Breast epithelium (tissue), 4 donors: ENCODE measurements around the gene NFASC. TPM values are rescaled to one million over a fixed set of nuclear protein-coding genes. Genes with fewer than 3 reads are reported as not detected.

Experiments
- DNase-seq, 2 donors: peaks; one replicate each; pipeline ENCODE4 v3.0.0-alpha.2; 2019; ENCODE audit warnings: low spot score in 2 of 2
- H3K27ac ChIP-seq, 2 donors: fragments of 200-600 bp; sonication (generic) in 1 of 2; one replicate each; pipeline ENCODE4 v1.5.1; 2016 to 2019; ENCODE audit warnings: mild to moderate bottlenecking in 1 of 2
- H3K27me3 ChIP-seq, 2 donors: fragments of 200-600 bp; sonication (generic) in 1 of 2; one replicate each; pipeline versions ENCODE4 v1.5.1 to v1.6.0; 2017 to 2019; ENCODE audit warnings: control low read depth in 1 of 2, mild to moderate bottlenecking in 1 of 2
- H3K36me3 ChIP-seq: fragments of 200-600 bp; one replicate; pipeline ENCODE4 v1.5.1; 2019
- H3K4me1 ChIP-seq, 2 donors: fragments of 200-600 bp; sonication (generic); one replicate each; pipeline ENCODE4 v1.5.1; 2016 to 2019; ENCODE audit warnings: control low read depth in 1 of 2
- H3K4me3 ChIP-seq, 3 donors: fragments of 200-600 bp; sonication (generic); 1 replicate in 2 of 3; 2 replicates in 1 of 3; pipeline ENCODE4 v1.5.1; 2016 to 2019; ENCODE audit warnings: mild to moderate bottlenecking in 3 of 3, moderate library complexity in 2 of 3
- H3K9me3 ChIP-seq, 2 donors: fragments of 200-600 bp; sonication (generic) in 1 of 2; one replicate each; pipeline ENCODE4 v1.5.1; 2016 to 2019; ENCODE audit warnings: control low read depth in 1 of 2
- CTCF ChIP-seq, 3 donors: fragments of 450-650 bp; IDR thresholded peaks; one replicate each; pipeline ENCODE4 v1.5.1; 2016 to 2017; ENCODE audit warnings: antibody characterized with exemption in 3 of 3, mild to moderate bottlenecking in 3 of 3, moderate library complexity in 3 of 3
- POLR2A ChIP-seq: fragments of 450-650 bp; IDR thresholded peaks from one replicate; pipeline ENCODE4 v1.6.1; 2016; ENCODE audit warnings: antibody characterized with exemption, mild to moderate bottlenecking, moderate library complexity
- POLR2AphosphoS5 ChIP-seq, 3 donors: sonication (generic); formaldehyde crosslinking; IDR thresholded peaks; one replicate each; pipeline ENCODE4 v1.6.1; 2017; ENCODE audit warnings: antibody characterized with exemption in 3 of 3
- intact Hi-C: fragments of 100-400 bp; cut with DNase I; formaldehyde crosslinking; loops from one replicate; pipeline ENCODE4 v1.15.1; 2023; ENCODE audit warnings: low total_unique reads
- total RNA-seq, 3 donors: library from RNA; depleted of rRNA; stranded (reverse); fragments of >200 nt; gene quantifications; one replicate each; pipeline ENCODE4 v1.1.0, GENCODE V29; 2016

NFASC gene
- total RNA-seq, 3 donors from 2014 or later: 1.6 to 19.5 (median 14.1) TPM

GRCh38 chr1:204863730-204864129 lies 6.9 kb upstream of the NFASC start:
- Histone ChIP-seq H3K36me3 (no peaks in the 10 kb centered on the region), H3K27me3 (no peaks in the 10 kb centered on the region), H3K9me3 (no peaks in the 10 kb centered on the region), H3K4me3 (no peak overlapping the region), H3K4me1 (peaks cover 0 to 4% of the 10 kb centered on the region in 2 donors), H3K27ac (no peak overlapping the region)
- intact Hi-C loops: no loop called here
- no peak for TF ChIP-seq POLR2A
- no peak for TF ChIP-seq POLR2AphosphoS5 (IDR thresholded peaks at IDR 0.05)
- no peak for TF ChIP-seq CTCF (IDR thresholded peaks at IDR 0.05)
- DNase-seq: no peak

GRCh38 chr1:204866051-204866596 lies 4.5 kb upstream of the NFASC start:
- no peaks in the 10 kb centered on the region for H3K27me3 ChIP-seq
- no peaks in the 10 kb centered on the region for H3K36me3 ChIP-seq
- H3K27ac ChIP-seq: no peak overlapping the region
- no peaks in the 10 kb centered on the region for H3K9me3 ChIP-seq
- no peak for TF ChIP-seq POLR2AphosphoS5 (IDR thresholded peaks at IDR 0.05)
- TF ChIP-seq POLR2A: no peak
- no peak for TF ChIP-seq CTCF (IDR thresholded peaks at IDR 0.05)
- intact Hi-C loops: no loop called here
- no peak for DNase-seq
- H3K4me1 ChIP-seq: peaks cover 0 to 4% of the 10 kb centered on the region in 2 donors
- no peak overlapping the region for H3K4me3 ChIP-seq

GRCh38 chr1:204867203-204867602 lies 3.5 kb upstream of the NFASC start:
- intact Hi-C loops: no loop called here
- H3K27ac ChIP-seq: peak overlapping the region; percentile 67 to 85
- H3K4me1 ChIP-seq: peaks cover 0 to 4% of the 10 kb centered on the region in 2 donors
- H3K36me3 ChIP-seq: no peaks in the 10 kb centered on the region
- no peak overlapping the region for H3K4me3 ChIP-seq
- H3K9me3 ChIP-seq: no peaks in the 10 kb centered on the region
- H3K27me3 ChIP-seq: no peaks in the 10 kb centered on the region
- no peak for DNase-seq
- TF ChIP-seq POLR2AphosphoS5 (IDR thresholded peaks at IDR 0.05) (no peak), POLR2A (no peak), CTCF (IDR thresholded peaks at IDR 0.05) (no peak)

GRCh38 chr1:204867666-204868339 lies 2.9 kb upstream of the NFASC start:
- peak overlapping the region; percentile 67 to 85 for H3K27ac ChIP-seq
- no peaks in the 10 kb centered on the region for H3K27me3 ChIP-seq
- TF ChIP-seq POLR2A (no peak), CTCF (IDR thresholded peaks at IDR 0.05) (no peak), POLR2AphosphoS5 (IDR thresholded peaks at IDR 0.05) (no peak)
- intact Hi-C loops: no loop called here
- peaks cover 0 to 4% of the 10 kb centered on the region in 2 donors for H3K4me1 ChIP-seq
- H3K36me3 ChIP-seq: no peaks in the 10 kb centered on the region
- H3K4me3 ChIP-seq: no peak overlapping the region
- no peaks in the 10 kb centered on the region for H3K9me3 ChIP-seq
- DNase-seq: peak in 1 of 2 donors; percentile 27

- no peak for TF ChIP-seq POLR2A
- TF ChIP-seq POLR2AphosphoS5 (IDR thresholded peaks at IDR 0.05): no peak
- TF ChIP-seq CTCF (IDR thresholded peaks at IDR 0.05): no peak
- Histone ChIP-seq H3K27me3 (no peaks in the 10 kb centered on the region), H3K27ac (peak overlapping the region; percentile 67 to 85), H3K4me1 (peaks cover 0 to 4% of the 10 kb centered on the region in 2 donors), H3K4me3 (no peak overlapping the region), H3K9me3 (no peaks in the 10 kb centered on the region), H3K36me3 (no peaks in the 10 kb centered on the region)
- intact Hi-C loops: no loop called here
- DNase-seq: peak in 1 of 2 donors; percentile 56
These were observed 2.3 kb upstream of the NFASC start for GRCh38 chr1:204868340-204868700.
